Uterus (tissue), 4 donors: ENCODE data around the gene MYO15A. TPM values are rescaled to one million over a fixed set of nuclear protein-coding genes. Genes with fewer than 3 reads are reported as not detected.

Source experiments
- DNase-seq, 2 donors: peaks; one replicate each; pipeline ENCODE4 v3.0.0-alpha.2; 2019 to 2020
- H3K27ac ChIP-seq, 2 donors: fragments of 200-600 bp; sonication (generic); 1 replicate in 1 of 2; 2 replicates in 1 of 2; pipeline ENCODE4 v1.5.1; 2016 to 2018
- H3K27me3 ChIP-seq, 2 donors: fragments of 200-600 bp; sonication (generic); one replicate each; pipeline ENCODE4 v1.5.1; 2018 to 2019; ENCODE audit warnings: control low read depth in 1 of 2
- H3K36me3 ChIP-seq, 2 donors: fragments of 200-600 bp; sonication (generic); one replicate each; pipeline ENCODE4 v1.5.1; 2019; ENCODE audit warnings: control low read depth in 1 of 2
- H3K4me1 ChIP-seq, 2 donors: fragments of 200-600 bp; sonication (generic); one replicate each; pipeline ENCODE4 v1.5.1; 2018 to 2019; ENCODE audit warnings: control low read depth in 1 of 2
- H3K4me3 ChIP-seq, 2 donors: fragments of 200-600 bp; sonication (generic); 1 replicate in 1 of 2; 2 replicates in 1 of 2; pipeline ENCODE4 v1.5.1; 2018 to 2019; ENCODE audit warnings: mild to moderate bottlenecking in 1 of 2
- H3K9me3 ChIP-seq, 2 donors: fragments of 200-600 bp; sonication (generic); one replicate each; pipeline ENCODE4 v1.5.1; 2019; ENCODE audit warnings: control low read depth in 1 of 2
- POLR2A ChIP-seq, 2 donors: fragments of 450-650 bp; IDR thresholded peaks; one replicate each; pipeline ENCODE4 v1.6.1; 2016; ENCODE audit warnings: antibody characterized with exemption in 2 of 2, mild to moderate bottlenecking in 1 of 2, moderate library complexity in 1 of 2
- intact Hi-C: fragments of 100-400 bp; cut with DNase I; formaldehyde crosslinking; loops from one replicate; pipeline ENCODE4 v1.15.1; 2023; ENCODE audit warnings: low total_unique reads
- total RNA-seq, 4 donors: library from RNA; depleted of rRNA in 3 of 4; stranded (reverse); fragments of >200 nt in 3 of 4; gene quantifications; one replicate each; pipeline versions ENCODE4 v1.1.0 to v1.2.4, GENCODE V29; 2014 to 2023
- TF ChIP-seq, protein P1 (sequence below), 4 experiments: fragments of 200-600 bp in 2 of 4; fragments of 450-650 bp in 2 of 4; sonication (generic) in 2 of 4; IDR thresholded peaks; one replicate each; pipeline ENCODE4 v1.5.1; 2016 to 2019; ENCODE audit warnings: antibody characterized with exemption in 4 of 4, mild to moderate bottlenecking in 2 of 4, moderate library complexity in 1 of 4
- donor health status: DM: yes; HTN: yes; CAD: no.

Gene MYO15A
- total RNA-seq, 4 donors from 2014 or later, result 1.5 to 8.1 (median 2.9) TPM; not detected in 1

DNA sequence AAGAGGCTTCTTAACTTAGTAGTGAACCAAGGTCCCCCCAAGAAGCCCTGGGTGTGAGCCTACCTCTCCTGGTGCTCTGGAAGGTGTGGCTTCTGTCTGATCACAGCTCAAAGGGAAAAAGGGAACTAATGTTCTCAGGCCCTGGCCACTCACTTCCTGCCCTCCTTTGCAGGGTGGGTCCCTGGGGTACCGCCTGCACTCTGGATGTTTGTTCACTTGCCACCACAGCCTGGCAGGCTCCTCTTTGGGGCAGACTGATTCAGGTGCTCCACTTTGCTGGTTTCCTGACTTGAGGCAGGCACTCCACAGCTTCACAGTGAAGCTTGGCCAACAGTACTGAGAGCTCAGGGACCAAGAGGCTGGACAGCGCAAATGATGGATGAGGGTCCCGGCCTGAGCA lies 5.9 kb upstream of the MYO15A start:
- H3K4me3 ChIP-seq, result no peak overlapping the region
- intact Hi-C loops, result no loop called here
- H3K27ac ChIP-seq, result no peak overlapping the region
- no peaks in the 10 kb centered on the region for H3K27me3 ChIP-seq
- H3K4me1 ChIP-seq, result no peaks in the 10 kb centered on the region
- no peaks in the 10 kb centered on the region for H3K9me3 ChIP-seq
- DNase-seq, result no peak
- TF ChIP-seq, protein P1, sequence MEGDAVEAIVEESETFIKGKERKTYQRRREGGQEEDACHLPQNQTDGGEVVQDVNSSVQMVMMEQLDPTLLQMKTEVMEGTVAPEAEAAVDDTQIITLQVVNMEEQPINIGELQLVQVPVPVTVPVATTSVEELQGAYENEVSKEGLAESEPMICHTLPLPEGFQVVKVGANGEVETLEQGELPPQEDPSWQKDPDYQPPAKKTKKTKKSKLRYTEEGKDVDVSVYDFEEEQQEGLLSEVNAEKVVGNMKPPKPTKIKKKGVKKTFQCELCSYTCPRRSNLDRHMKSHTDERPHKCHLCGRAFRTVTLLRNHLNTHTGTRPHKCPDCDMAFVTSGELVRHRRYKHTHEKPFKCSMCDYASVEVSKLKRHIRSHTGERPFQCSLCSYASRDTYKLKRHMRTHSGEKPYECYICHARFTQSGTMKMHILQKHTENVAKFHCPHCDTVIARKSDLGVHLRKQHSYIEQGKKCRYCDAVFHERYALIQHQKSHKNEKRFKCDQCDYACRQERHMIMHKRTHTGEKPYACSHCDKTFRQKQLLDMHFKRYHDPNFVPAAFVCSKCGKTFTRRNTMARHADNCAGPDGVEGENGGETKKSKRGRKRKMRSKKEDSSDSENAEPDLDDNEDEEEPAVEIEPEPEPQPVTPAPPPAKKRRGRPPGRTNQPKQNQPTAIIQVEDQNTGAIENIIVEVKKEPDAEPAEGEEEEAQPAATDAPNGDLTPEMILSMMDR (IDR thresholded peaks at IDR 0.05), result no peak
- no peak for TF ChIP-seq POLR2A (IDR thresholded peaks at IDR 0.05)
- H3K36me3 ChIP-seq, result no peaks in the 10 kb centered on the region

DNA sequence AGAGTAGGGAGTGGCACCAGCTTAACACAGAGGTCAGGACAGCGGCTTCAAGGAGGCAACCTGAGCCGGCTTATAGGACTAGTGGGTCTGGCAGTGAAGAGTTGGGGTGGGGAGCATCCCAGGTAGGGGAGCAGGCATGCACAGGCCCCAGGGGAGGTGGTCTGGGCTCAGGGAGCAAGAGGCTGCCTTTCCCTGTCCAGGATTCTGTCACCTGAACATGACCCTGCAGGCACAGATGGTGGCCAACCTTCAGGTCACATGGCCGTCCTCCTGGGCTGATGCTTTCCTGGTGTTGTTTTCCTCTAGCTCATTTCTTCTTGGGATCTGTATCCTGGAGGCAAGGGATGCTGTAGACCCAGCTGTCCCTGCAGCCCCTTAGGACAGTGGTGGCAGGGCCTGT lies 3.5 kb upstream of the MYO15A start:
- intact Hi-C loops, result no loop called here
- TF ChIP-seq, protein P1 (IDR thresholded peaks at IDR 0.05), result no peak
- no peak for TF ChIP-seq POLR2A (IDR thresholded peaks at IDR 0.05)
- H3K36me3 ChIP-seq, result no peaks in the 10 kb centered on the region
- no peak for DNase-seq
- no peak overlapping the region for H3K4me3 ChIP-seq
- no peaks in the 10 kb centered on the region for H3K4me1 ChIP-seq
- H3K27me3 ChIP-seq, result no peaks in the 10 kb centered on the region
- H3K27ac ChIP-seq, result no peak overlapping the region
- no peaks in the 10 kb centered on the region for H3K9me3 ChIP-seq

DNA sequence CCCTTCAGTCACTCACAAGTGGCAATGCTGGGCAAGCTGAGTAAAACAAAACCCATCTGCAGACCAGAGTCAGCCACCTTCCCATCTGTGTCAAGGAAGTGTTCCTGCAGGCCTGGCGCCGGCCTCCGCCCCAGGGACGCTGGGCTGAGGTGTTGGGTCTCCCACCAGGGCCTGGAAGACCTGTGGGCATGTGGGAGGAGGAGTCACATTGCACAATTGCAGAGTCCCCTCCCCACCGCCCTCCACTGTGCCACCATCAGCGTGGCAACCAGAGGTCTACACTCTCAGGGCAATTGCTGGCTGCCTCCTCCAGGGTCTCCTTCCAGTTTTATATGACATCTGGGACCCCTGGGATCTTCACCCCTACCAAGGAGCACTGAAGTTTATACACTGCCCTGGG lies 3.0 kb upstream of the MYO15A start:
- Histone ChIP-seq H3K27ac (no peak overlapping the region), H3K4me3 (no peak overlapping the region), H3K36me3 (no peaks in the 10 kb centered on the region), H3K4me1 (no peaks in the 10 kb centered on the region), H3K9me3 (no peaks in the 10 kb centered on the region), H3K27me3 (no peaks in the 10 kb centered on the region)
- no peak for DNase-seq
- intact Hi-C loops, result no loop called here
- TF ChIP-seq POLR2A (IDR thresholded peaks at IDR 0.05), result no peak
- TF ChIP-seq, protein P1 (IDR thresholded peaks at IDR 0.05), result no peak

DNA sequence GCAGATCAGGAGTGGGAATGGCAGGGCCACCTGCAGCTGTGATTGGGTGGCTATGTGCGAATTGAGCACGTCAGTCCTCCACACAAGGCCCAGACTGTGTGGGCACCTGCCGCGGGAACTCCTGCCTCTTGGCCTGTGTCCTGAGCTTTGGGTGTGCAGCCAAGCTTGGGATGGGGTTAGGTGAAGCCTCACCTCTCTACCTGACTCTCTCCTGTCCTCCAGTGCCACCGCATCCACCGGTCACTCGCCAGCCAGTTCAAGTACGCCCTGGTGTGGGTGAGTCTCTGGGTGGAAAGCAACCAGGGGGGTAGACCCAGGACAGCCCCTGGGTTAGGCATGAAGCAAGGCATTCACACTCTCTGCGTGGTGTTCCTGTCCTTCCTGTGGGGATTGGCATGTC lies 2.3 kb upstream of the MYO15A start:
- Histone ChIP-seq H3K27me3 (no peaks in the 10 kb centered on the region), H3K27ac (no peak overlapping the region), H3K4me3 (no peak overlapping the region), H3K9me3 (no peaks in the 10 kb centered on the region), H3K36me3 (no peaks in the 10 kb centered on the region), H3K4me1 (no peaks in the 10 kb centered on the region)
- no peak for DNase-seq
- intact Hi-C loops, result no loop called here
- no peak for TF ChIP-seq POLR2A (IDR thresholded peaks at IDR 0.05)
- TF ChIP-seq, protein P1 (IDR thresholded peaks at IDR 0.05), result no peak

DNA sequence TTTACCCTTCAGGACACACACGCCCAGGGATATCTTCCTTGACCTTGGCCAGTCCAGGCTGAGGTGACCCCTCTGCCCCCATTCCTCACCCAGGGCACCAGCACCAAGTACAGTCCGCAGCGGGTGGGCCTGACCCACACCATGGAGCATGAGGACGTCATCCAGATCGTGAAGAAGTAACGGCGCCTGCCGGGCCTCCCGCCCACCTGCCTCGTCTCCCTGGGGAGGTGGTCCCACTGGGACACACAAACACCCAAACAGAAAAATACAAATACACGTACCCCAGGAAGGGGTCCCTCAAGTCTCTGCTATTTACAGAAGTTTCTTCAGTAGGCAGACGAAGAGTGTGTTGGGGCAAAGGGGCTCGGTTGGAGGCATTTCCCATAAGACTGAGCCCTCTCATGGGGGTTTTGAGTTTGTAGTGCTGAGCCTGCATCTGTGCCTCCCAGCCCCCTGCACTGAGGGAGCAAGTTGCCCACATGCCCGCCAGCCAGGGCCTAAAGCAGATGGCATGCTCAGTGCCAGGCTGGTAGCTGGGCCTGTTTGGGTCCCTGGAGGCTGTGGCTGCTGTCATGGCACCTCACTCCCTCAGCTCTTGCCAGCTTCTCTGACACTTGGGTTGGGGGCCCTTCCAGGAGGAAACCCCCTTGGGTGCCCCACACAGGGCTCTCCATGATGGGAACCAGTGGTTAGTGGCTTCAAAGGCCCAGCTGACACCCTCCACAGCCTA lies 1.3 kb upstream of the MYO15A start:
- no peaks in the 10 kb centered on the region for H3K36me3 ChIP-seq

More for the DNA sequence above, 1.3 kb upstream of the MYO15A start:
- Histone ChIP-seq H3K9me3 (no peaks in the 10 kb centered on the region), H3K4me1 (no peaks in the 10 kb centered on the region), H3K4me3 (no peak overlapping the region), H3K27ac (no peak overlapping the region), H3K27me3 (no peaks in the 10 kb centered on the region)
- intact Hi-C loops, result no loop called here
- no peak for DNase-seq
- TF ChIP-seq, protein P1 (IDR thresholded peaks at IDR 0.05), result no peak
- TF ChIP-seq POLR2A (IDR thresholded peaks at IDR 0.05), result no peak
